ENCODE data around the gene MED10.
"Not testable (repeated sequence)": the region's sequence is repeated elsewhere in the genome, so short reads cannot be mapped to it uniquely, and the experiment has no call there.

DNA sequence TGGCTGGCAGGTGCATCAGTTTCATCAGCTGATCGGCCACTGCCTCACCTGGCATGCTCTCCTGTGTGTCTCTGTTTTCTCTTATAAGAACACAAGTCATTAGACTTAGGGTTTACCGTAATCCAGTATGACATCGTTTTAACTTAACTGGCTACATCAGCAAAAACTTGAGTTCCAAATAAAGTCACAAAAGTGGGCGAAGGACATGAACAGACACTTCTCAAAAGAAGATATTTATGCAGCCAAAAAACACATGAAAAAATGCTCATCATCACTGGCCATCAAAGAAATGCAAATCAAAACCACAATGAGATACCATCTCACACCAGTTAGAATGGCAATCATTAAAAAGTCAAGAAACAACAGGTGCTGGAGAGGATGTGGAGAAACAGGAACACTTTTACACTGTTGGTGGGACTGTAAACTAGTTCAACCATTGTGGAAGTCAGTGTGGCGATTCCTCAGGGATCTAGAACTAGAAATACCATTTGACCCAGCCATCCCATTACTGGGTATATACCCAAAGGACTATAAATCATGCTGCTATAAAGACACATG, 14.8 kb downstream of the MED10 start:
- not testable (repeated sequence) for TF ChIP-seq YY1 (IDR thresholded peaks at IDR 0.05; ENCODE audit: insufficient read depth, insufficient read length); ZNF274 (IDR thresholded peaks at IDR 0.05; ENCODE audit: low read depth, low read length)

All from NT2/D1 (cell line).